NT2/D1 (cell line): ENCODE results near the gene LLGL2.

Source experiments
- YY1 ChIP-seq: IDR thresholded peaks from 2 replicates; pipeline ENCODE4 v1.6.1; 2011; ENCODE audit not compliant: insufficient read length, insufficient read depth
- ZNF274 ChIP-seq: IDR thresholded peaks from 2 replicates; pipeline ENCODE4 v1.6.1; 2011; ENCODE audit warnings: mild to moderate bottlenecking, low read depth, low read length

DNA sequence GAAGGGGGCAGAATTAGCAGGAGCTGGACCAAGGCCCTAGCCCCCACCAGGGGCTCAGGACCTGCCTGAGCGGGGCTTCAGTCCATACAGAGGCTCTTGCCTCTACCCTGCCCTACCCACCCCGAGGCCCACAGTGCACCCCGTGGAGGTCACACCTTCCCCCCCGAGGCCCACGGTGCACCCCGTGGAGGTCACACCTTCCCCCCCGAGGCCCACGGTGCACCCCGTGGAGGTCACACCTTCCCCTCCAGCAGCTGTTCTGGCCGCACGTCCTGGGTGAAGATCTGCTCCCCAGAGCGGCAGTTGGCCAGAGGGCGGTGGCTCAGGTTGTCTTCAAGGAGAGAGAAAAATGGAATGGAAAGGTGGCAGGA lies 21.5 kb upstream of the LLGL2 start:
- TF ChIP-seq YY1 (no peak), ZNF274 (no peak)
